Measurements from ENCODE around the gene ATAD2B. TPM values are rescaled to one million over a fixed set of nuclear protein-coding genes. Genes with fewer than 3 reads are reported as not detected.

ATAD2B gene
- total and polyA plus RNA-seq, 4 donors = 2.3 to 16.2 (median 11.5) TPM

GRCh38 chr2:23943666-23944065, 16.7 kb upstream of the ATAD2B start:
- TF ChIP-seq HNF4G (IDR thresholded peaks at IDR 0.05) (no peak), SP1 (IDR thresholded peaks at IDR 0.05) (no peak), FOXA1 (IDR thresholded peaks at IDR 0.05) (no peak), EGR1 (IDR thresholded peaks at IDR 0.05; ENCODE audit: low read depth in 2 of 2) (no peak)
- Histone ChIP-seq H3K36me3 (ENCODE audit: control insufficient read depth in 4 of 4, insufficient read depth in 3 of 4, low read depth in 1 of 4, low read length in 3 of 4) (no peaks in the 10 kb centered on the region), H3K27me3 (ENCODE audit: control insufficient read depth in 4 of 4, insufficient read depth in 4 of 4, low read length in 3 of 4) (no peaks in the 10 kb centered on the region), H3K4me1 (ENCODE audit: control insufficient read depth in 4 of 4, insufficient read depth in 4 of 4, low read length in 3 of 4) (peaks cover 8 to 24% (median 17%) of the 10 kb centered on the region in 4 donors), H3K9me3 (ENCODE audit: control insufficient read depth in 4 of 4, low read length in 3 of 4) (no peaks in the 10 kb centered on the region), H3K4me3 (ENCODE audit: low read depth in 1 of 3, low read length in 3 of 3) (no peak overlapping the region), H3K27ac (ENCODE audit: low read depth in 1 of 2, low read length in 2 of 2) (no peak overlapping the region), H3K9ac (ENCODE audit: low read depth in 1 of 2, low read length in 2 of 2) (no peak overlapping the region)
- WGBS = 98% methylated on average over 11 of the region's 11 CpGs
- DNase-seq (ENCODE audit: low spot score) = no peak

- 76% methylated on average over 8 of the region's 8 CpGs for whole genome bisulfite sequencing
- H3K27me3 ChIP-seq (ENCODE audit: control insufficient read depth in 4 of 4, insufficient read depth in 4 of 4, low read length in 3 of 4) = no peaks in the 10 kb centered on the region
- no peaks in the 10 kb centered on the region for H3K9me3 ChIP-seq (ENCODE audit: control insufficient read depth in 4 of 4, low read length in 3 of 4)
- no peaks in the 10 kb centered on the region for H3K36me3 ChIP-seq (ENCODE audit: control insufficient read depth in 4 of 4, insufficient read depth in 3 of 4, low read depth in 1 of 4, low read length in 3 of 4)
- H3K4me3 ChIP-seq (ENCODE audit: low read depth in 1 of 3, low read length in 3 of 3) = no peak overlapping the region
- peaks cover 8 to 24% (median 17%) of the 10 kb centered on the region in 4 donors for H3K4me1 ChIP-seq (ENCODE audit: control insufficient read depth in 4 of 4, insufficient read depth in 4 of 4, low read length in 3 of 4)
- no peak overlapping the region for H3K9ac ChIP-seq (ENCODE audit: low read depth in 1 of 2, low read length in 2 of 2)
- no peak overlapping the region for H3K27ac ChIP-seq (ENCODE audit: low read depth in 1 of 2, low read length in 2 of 2)
- no peak for DNase-seq (ENCODE audit: low spot score)
- no peak for TF ChIP-seq SP1 (IDR thresholded peaks at IDR 0.05)
- no peak for TF ChIP-seq HNF4G (IDR thresholded peaks at IDR 0.05)
- no peak for TF ChIP-seq GABPA (IDR thresholded peaks at IDR 0.05 in 1 of 2, conservative IDR thresholded peaks at IDR 0.05 in 1 of 2)
- TF ChIP-seq RAD21 (IDR thresholded peaks at IDR 0.05) = no peak
- TF ChIP-seq YY1 (IDR thresholded peaks at IDR 0.05) = no peak
- TF ChIP-seq REST (IDR thresholded peaks at IDR 0.05) = no peak
- TF ChIP-seq ATF3 (IDR thresholded peaks at IDR 0.05) = no peak
- TF ChIP-seq ZBTB33 (IDR thresholded peaks at IDR 0.05) = no peak
- no peak for TF ChIP-seq MAX (IDR thresholded peaks at IDR 0.05)
- TF ChIP-seq CTCF (IDR thresholded peaks at IDR 0.05; ENCODE audit: low read depth, low read length, missing input control) = no peak
- TF ChIP-seq FOXA1 (IDR thresholded peaks at IDR 0.05) = no peak
- no peak for TF ChIP-seq FOXA2 (IDR thresholded peaks at IDR 0.05)
- no peak for TF ChIP-seq HNF4A (conservative IDR thresholded peaks at IDR 0.05)
- no peak for TF ChIP-seq NR2F2 (IDR thresholded peaks at IDR 0.05)
- no peak for TF ChIP-seq EGR1 (IDR thresholded peaks at IDR 0.05; ENCODE audit: low read depth in 2 of 2)
- no peak for TF ChIP-seq JUND (IDR thresholded peaks at IDR 0.05)
- no peak for TF ChIP-seq RXRA (IDR thresholded peaks at IDR 0.05)
- no peak for TF ChIP-seq TAF1 (conservative IDR thresholded peaks at IDR 0.05)
Measured at GRCh38 chr2:23941644-23942043, 14.7 kb upstream of the ATAD2B start.
